Heart left ventricle (tissue), 16 donors: ENCODE data around the gene ERF. TPM values are rescaled to one million over a fixed set of nuclear protein-coding genes. Genes with fewer than 3 reads are reported as not detected.

ENCODE experiments used
- ATAC-seq, 4 donors: fragments of 200-7000 bp; cut with Tn5 transposase; one replicate each; pipeline ENCODE4 v1.9.1; 2020 to 2022; ENCODE audit warnings: moderate library complexity in 4 of 4, mild to moderate bottlenecking in 3 of 4, moderate number of reproducible peaks in 1 of 4
- DNase-seq, 5 donors: peaks; one replicate each; pipeline ENCODE4 v3.0.0-alpha.2; 2020
- H3K27ac ChIP-seq, 12 donors: fragments of 200-600 bp; sonication (generic) in 4 of 12; one replicate each; pipeline versions ENCODE4 v1.5.0 to v1.8.0; 2016 to 2022; ENCODE audit warnings: mild to moderate bottlenecking in 2 of 12
- H3K27me3 ChIP-seq, 9 donors: fragments of 200-600 bp; sonication (generic) in 2 of 9; one replicate each; pipeline versions ENCODE4 v1.5.1 to v1.8.0; 2016 to 2022; ENCODE audit warnings: mild to moderate bottlenecking in 3 of 9
- H3K36me3 ChIP-seq, 9 donors: fragments of 200-600 bp; sonication (generic) in 2 of 9; one replicate each; pipeline versions ENCODE4 v1.5.0 to v1.8.0; 2018 to 2022; ENCODE audit warnings: mild to moderate bottlenecking in 2 of 9
- H3K4me1 ChIP-seq, 12 donors: fragments of 200-600 bp; sonication (generic) in 4 of 12; one replicate each; pipeline versions ENCODE4 v1.5.0 to v1.8.0; 2016 to 2022; ENCODE audit warnings: mild to moderate bottlenecking in 3 of 12
- H3K4me3 ChIP-seq, 12 donors: fragments of 200-600 bp; sonication (generic) in 4 of 12; one replicate each; pipeline versions ENCODE4 v1.5.0 to v1.8.0; 2017 to 2022; ENCODE audit warnings: mild to moderate bottlenecking in 9 of 12, moderate library complexity in 4 of 12
- H3K9me3 ChIP-seq, 12 donors: fragments of 200-600 bp; sonication (generic) in 4 of 12; one replicate each; pipeline versions ENCODE4 v1.5.0 to v1.8.0; 2016 to 2022; ENCODE audit warnings: mild to moderate bottlenecking in 1 of 12
- POLR2A ChIP-seq, 2 donors: fragments of 450-650 bp; IDR thresholded peaks; one replicate each; pipeline ENCODE4 v1.6.1; 2017; ENCODE audit warnings: antibody characterized with exemption in 2 of 2, mild to moderate bottlenecking in 2 of 2, moderate library complexity in 2 of 2
- WGBS, 4 donors: extraction: QIAGEN DNeasy Blood & Tissue Kit in 2 of 4; methylation state at CpG; one replicate each; pipeline versions ENCODE4 v1.1.5 to v1.1.7; 2013 to 2018; 5-methylcytosine and 5-hydroxymethylcytosine counted together
- intact Hi-C, 10 donors: fragments of 100-400 bp; cut with DNase I; formaldehyde crosslinking; loops; one replicate each; pipeline versions ENCODE4 v1.11.1 to v1.14.2; 2022
- polyA plus RNA-seq, 2 donors: library from polyadenylated mRNA; stranded (reverse); fragments of 200-250 nt; gene quantifications; one replicate each; pipeline ENCODE4 v1.2.3, GENCODE V29; 2013
- total RNA-seq, 9 donors: library from RNA; depleted of rRNA in 2 of 9; stranded (reverse); fragments of >200 nt in 2 of 9; fragmentation: NEBNext Ultra II Directional in 3 of 9; extraction: Animal tissue kit (Norgen Biotek cat#: 25700) in 3 of 9; gene quantifications; one replicate each; pipeline versions ENCODE4 v1.1.0 to v1.2.4, GENCODE V29; 2016 to 2023
- TF ChIP-seq, protein P1 (sequence below), 12 donors: fragments of 200-600 bp; sonication (generic) in 4 of 12; IDR thresholded peaks; one replicate each; pipeline versions ENCODE4 v1.5.0 to v1.8.0; 2018 to 2022; ENCODE audit warnings: antibody characterized with exemption in 12 of 12, mild to moderate bottlenecking in 5 of 12
- donor health status: ischemic (EF 13 %, LVEDD 7.1; RV severe dilation, severe dysfunction).
- donor health status: healthy with polysubstance abuse.
- donor health status: DM: no; HTN: yes; CAD: no.
- donor health status: DM: no; HTN: no; CAD: no.
- donor health status: ischemic (EF 25% LVEDD 6.9; RV normal size, moderate dysfunction).
- donor health status: ischemic (EF 25% LVEDD 5.7; RV mildly dilated, moderate dysfunction).
- donor health status: healthy.
- donor health status: DM: yes; HTN: yes; CAD: no.
- donor health status: ischemic (EF 35%, LVEDD 5.7; RV mildly dilated, moderate dysfunction).
- donor health status: nonischemic (EF 11% LVEDD 7.7; RV severe dilation, severe dysfunction).
- donor health status: DM: yes; HTN: yes; CAD: no.
- donor health status: PGD.
- donor health status: ischemic (EF 29% LVEDD 5.4; RV normal size, mild dysfunction).
- donor health status: nonischemic (EF 23%, LVEDD 6.1; RV moderate dilation, normal function).

ERF gene
- total and polyA plus RNA-seq, 11 donors: 26.1 to 49.7 (median 35.5) TPM

DNA sequence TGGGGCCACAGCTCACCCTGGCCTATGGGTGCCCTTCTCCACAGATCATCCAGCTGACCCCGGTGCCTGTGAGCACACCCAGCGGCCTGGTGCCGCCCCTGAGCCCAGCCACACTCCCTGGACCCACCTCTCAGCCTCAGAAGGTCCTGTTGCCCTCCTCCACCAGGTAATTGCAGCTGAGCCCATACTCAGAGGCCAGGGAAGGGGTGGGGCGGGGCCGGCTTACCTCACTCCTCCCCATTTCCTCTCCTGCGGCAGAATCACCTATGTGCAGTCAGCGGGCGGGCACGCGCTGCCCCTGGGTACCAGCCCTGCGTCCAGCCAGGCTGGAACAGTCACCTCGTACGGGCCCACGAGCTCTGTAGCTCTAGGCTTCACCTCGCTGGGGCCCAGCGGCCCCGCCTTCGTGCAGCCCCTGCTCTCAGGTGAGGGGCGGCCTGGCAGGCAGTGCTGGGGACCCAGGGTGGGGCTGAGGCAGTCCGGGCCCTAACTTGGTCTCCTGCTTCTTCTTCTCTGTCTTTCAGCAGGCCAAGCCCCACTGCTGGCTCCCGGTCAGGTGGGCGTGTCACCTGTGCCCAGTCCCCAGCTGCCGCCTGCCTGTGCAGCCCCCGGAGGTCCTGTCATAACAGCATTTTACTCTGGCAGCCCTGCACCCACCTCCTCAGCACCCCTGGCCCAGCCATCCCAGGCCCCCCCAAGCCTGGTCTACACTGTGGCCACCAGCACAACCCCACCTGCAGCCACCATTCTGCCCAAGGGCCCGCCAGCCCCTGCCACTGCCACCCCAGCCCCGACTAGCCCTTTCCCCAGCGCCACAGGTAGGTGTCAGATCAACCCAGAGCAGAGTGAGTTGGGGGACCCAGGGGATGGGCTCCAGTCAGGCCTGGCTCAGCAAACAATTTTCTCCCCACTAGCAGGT, 37.4 kb upstream of the ERF start:
- 91 to 95% (median 93%) methylated on average over 19 to 27 of the region's 27 CpGs for WGBS, 4 donors

GRCh38 chr19:42291435-42291810, 36.5 kb upstream of the ERF start:
- H3K4me1 ChIP-seq: peaks cover 0 to 8% (median 6%) of the 10 kb centered on the region in 12 donors
- intact Hi-C loops: loop anchor here in 2 of 10 donors (5.0 to 10.0 kb wide), 2 partner anchors 44 to 157 kb away; partner anchors contain the start of gene POU2F2 (in 1 of the 2)
- H3K36me3 ChIP-seq: peaks cover 0 to 93% (median 83%) of the 10 kb centered on the region in 9 donors
- H3K4me3 ChIP-seq: no peak overlapping the region
- H3K9me3 ChIP-seq: no peaks in the 10 kb centered on the region
- H3K27ac ChIP-seq: no peak overlapping the region
- no peak for TF ChIP-seq POLR2A (IDR thresholded peaks at IDR 0.05)
- TF ChIP-seq, protein P1, sequence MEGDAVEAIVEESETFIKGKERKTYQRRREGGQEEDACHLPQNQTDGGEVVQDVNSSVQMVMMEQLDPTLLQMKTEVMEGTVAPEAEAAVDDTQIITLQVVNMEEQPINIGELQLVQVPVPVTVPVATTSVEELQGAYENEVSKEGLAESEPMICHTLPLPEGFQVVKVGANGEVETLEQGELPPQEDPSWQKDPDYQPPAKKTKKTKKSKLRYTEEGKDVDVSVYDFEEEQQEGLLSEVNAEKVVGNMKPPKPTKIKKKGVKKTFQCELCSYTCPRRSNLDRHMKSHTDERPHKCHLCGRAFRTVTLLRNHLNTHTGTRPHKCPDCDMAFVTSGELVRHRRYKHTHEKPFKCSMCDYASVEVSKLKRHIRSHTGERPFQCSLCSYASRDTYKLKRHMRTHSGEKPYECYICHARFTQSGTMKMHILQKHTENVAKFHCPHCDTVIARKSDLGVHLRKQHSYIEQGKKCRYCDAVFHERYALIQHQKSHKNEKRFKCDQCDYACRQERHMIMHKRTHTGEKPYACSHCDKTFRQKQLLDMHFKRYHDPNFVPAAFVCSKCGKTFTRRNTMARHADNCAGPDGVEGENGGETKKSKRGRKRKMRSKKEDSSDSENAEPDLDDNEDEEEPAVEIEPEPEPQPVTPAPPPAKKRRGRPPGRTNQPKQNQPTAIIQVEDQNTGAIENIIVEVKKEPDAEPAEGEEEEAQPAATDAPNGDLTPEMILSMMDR (IDR thresholded peaks at IDR 0.05): no peak
- ATAC-seq: no peak
- 66 to 70% (median 67%) methylated on average over 9 of the region's 9 CpGs for WGBS, 4 donors
- H3K27me3 ChIP-seq: no peaks in the 10 kb centered on the region
- no peak for DNase-seq

More for the DNA sequence above, 37.4 kb upstream of the ERF start:
- DNase-seq: no peak
- H3K36me3 ChIP-seq: peaks cover 0 to 86% (median 77%) of the 10 kb centered on the region in 9 donors
- intact Hi-C loops: loop anchor here in 2 of 10 donors (5.0 to 10.0 kb wide), 2 partner anchors 45 to 158 kb away; partner anchors contain the start of gene POU2F2 (in 1 of the 2)
- no peak overlapping the region for H3K4me3 ChIP-seq
- H3K27ac ChIP-seq: no peak overlapping the region
- no peak for ATAC-seq
- H3K4me1 ChIP-seq: no peaks in the 10 kb centered on the region
- H3K27me3 ChIP-seq: no peaks in the 10 kb centered on the region
- no peaks in the 10 kb centered on the region for H3K9me3 ChIP-seq
- TF ChIP-seq, protein P1 (IDR thresholded peaks at IDR 0.05): no peak
- no peak for TF ChIP-seq POLR2A (IDR thresholded peaks at IDR 0.05)

- WGBS, 4 donors: 85 to 88% (median 86%) methylated on average over 25 to 31 of the region's 31 CpGs
These were observed 35.9 kb upstream of the ERF start for GRCh38 chr19:42290523-42291434.

More at GRCh38 chr19:42290523-42291434, 35.9 kb upstream of the ERF start:
- Histone ChIP-seq H3K27me3 (no peaks in the 10 kb centered on the region), H3K4me1 (peaks cover 4 to 14% (median 12%) of the 10 kb centered on the region in 12 donors), H3K4me3 (no peak overlapping the region), H3K27ac (no peak overlapping the region), H3K9me3 (no peaks in the 10 kb centered on the region), H3K36me3 (peaks cover 0 to 91% (median 83%) of the 10 kb centered on the region in 9 donors)
- DNase-seq (peak in 1 of 5 donors; percentile 44), ATAC-seq (no peak)
- intact Hi-C loops: loop anchor here in 2 of 10 donors (5.0 to 10.0 kb wide), 2 partner anchors 43 to 156 kb away; partner anchors contain the start of gene POU2F2 (in 1 of the 2)
- TF ChIP-seq POLR2A (IDR thresholded peaks at IDR 0.05): no peak
- TF ChIP-seq, protein P1 (IDR thresholded peaks at IDR 0.05): peak in 11 of 12 donors; percentile 20 to 50 (median 35)
